Measurements from ENCODE around the gene ADAM19.
A peak's percentile ranks its signal among the peaks of the same experiment; 100 is the strongest.

Gene ADAM19

GRCh38 chr5:157562111-157562581 lies 13.4 kb downstream of the ADAM19 start:
- no peak for DNase-seq (ENCODE audit: low spot score)

GRCh38 chr5:157561110-157561509 lies 14.5 kb downstream of the ADAM19 start:
- no peak for DNase-seq (ENCODE audit: low spot score)

GRCh38 chr5:157559301-157559700 lies 16.3 kb downstream of the ADAM19 start:
- no peak for DNase-seq (ENCODE audit: low spot score)

GRCh38 chr5:157558681-157559080 lies 16.9 kb downstream of the ADAM19 start:
- DNase-seq (ENCODE audit: low spot score) = no peak

- DNase-seq (ENCODE audit: low spot score) = peak; percentile 9
These were observed 17.5 kb downstream of the ADAM19 start for GRCh38 chr5:157558041-157558595.

GRCh38 chr5:157556615-157557418 lies 18.8 kb downstream of the ADAM19 start:
- no peak for DNase-seq (ENCODE audit: low spot score)

GRCh38 chr5:157555037-157555640 lies 20.4 kb downstream of the ADAM19 start:
- no peak for DNase-seq (ENCODE audit: low spot score)

- DNase-seq (ENCODE audit: low spot score) = no peak
These were observed 21.2 kb downstream of the ADAM19 start for GRCh38 chr5:157554179-157555036.

- DNase-seq (ENCODE audit: low spot score) = no peak
These were observed 22.9 kb downstream of the ADAM19 start for GRCh38 chr5:157552650-157553049.

- DNase-seq (ENCODE audit: low spot score) = no peak
These were observed 24.9 kb downstream of the ADAM19 start for GRCh38 chr5:157550663-157551062.

GRCh38 chr5:157549954-157550549 lies 25.5 kb downstream of the ADAM19 start:
- DNase-seq (ENCODE audit: low spot score) = no peak

- no peak for DNase-seq (ENCODE audit: low spot score)
These were observed 26.3 kb downstream of the ADAM19 start for GRCh38 chr5:157549283-157549629.

GRCh38 chr5:157548513-157549282 lies 26.9 kb downstream of the ADAM19 start:
- DNase-seq (ENCODE audit: low spot score) = no peak

GRCh38 chr5:157547941-157548512 lies 27.5 kb downstream of the ADAM19 start:
- no peak for DNase-seq (ENCODE audit: low spot score)

GRCh38 chr5:157546456-157547100 lies 29.0 kb downstream of the ADAM19 start:
- no peak for DNase-seq (ENCODE audit: low spot score)

GRCh38 chr5:157545610-157546310 lies 29.8 kb downstream of the ADAM19 start:
- no peak for DNase-seq (ENCODE audit: low spot score)

GRCh38 chr5:157544623-157544989 lies 31.0 kb downstream of the ADAM19 start:
- DNase-seq (ENCODE audit: low spot score) = no peak

GRCh38 chr5:157543825-157544622 lies 31.6 kb downstream of the ADAM19 start:
- DNase-seq (ENCODE audit: low spot score) = no peak

All from RKO (cell line).